SK-N-MC (cell line): Measurements from ENCODE around the gene CYP17A1.
A peak's percentile ranks its signal among the peaks of the same experiment; 100 is the strongest.
"Not testable (repeated sequence)": the region's sequence is repeated elsewhere in the genome, so short reads cannot be mapped to it uniquely, and the experiment has no call there.

Experiments used
- DNase-seq: peaks from one replicate; pipeline ENCODE4 v3.0.0-alpha.2; 2011; ENCODE audit warnings: low read depth, low spot score
- H3K27ac ChIP-seq: fragments of 200-600 bp; sonication (generic); 2 replicates; pipeline ENCODE4 v1.5.1; 2016; ENCODE audit warnings: mixed run types
- H3K36me3 ChIP-seq: fragments of 200-600 bp; sonication (generic); 2 replicates; pipeline ENCODE4 v1.6.1; 2017; ENCODE audit warnings: antibody characterized with exemption, low read length, mixed read lengths; ENCODE audit not compliant: insufficient read depth
- H3K4me3 ChIP-seq: fragments of 200-600 bp; sonication (generic); 2 replicates; pipeline ENCODE4 v1.5.1; 2016
- H3K9ac ChIP-seq: fragments of 200-600 bp; sonication (generic); 2 replicates; pipeline ENCODE4 v1.8.0; 2017; ENCODE audit warnings: mixed run types, mixed read lengths; ENCODE audit not compliant: insufficient read length
- H3K9me3 ChIP-seq: fragments of 200-600 bp; sonication (generic); 2 replicates; pipeline ENCODE4 v1.6.1; 2017; ENCODE audit warnings: low read depth, mild to moderate bottlenecking, antibody characterized with exemption, low read length, moderate library complexity, mixed read lengths
- EZH2 ChIP-seq: fragments of 200-600 bp; sonication (generic); IDR thresholded peaks from one replicate; pipeline ENCODE4 v1.6.1; 2017; ENCODE audit warnings: antibody characterized with exemption
- FOXP2 ChIP-seq: optimal IDR thresholded peaks from 2 replicates; pipeline ENCODE3; 2011; ENCODE audit warnings: mild to moderate bottlenecking, moderate library complexity; ENCODE audit not compliant: insufficient read depth; ENCODE audit errors: extremely low read length, control extremely low read depth
- POLR2AphosphoS5 ChIP-seq: IDR thresholded peaks from 2 replicates; pipeline ENCODE4 v1.6.1; 2012; ENCODE audit warnings: mild to moderate bottlenecking, low read depth, low read length, borderline replicate concordance

CYP17A1 gene

DNA sequence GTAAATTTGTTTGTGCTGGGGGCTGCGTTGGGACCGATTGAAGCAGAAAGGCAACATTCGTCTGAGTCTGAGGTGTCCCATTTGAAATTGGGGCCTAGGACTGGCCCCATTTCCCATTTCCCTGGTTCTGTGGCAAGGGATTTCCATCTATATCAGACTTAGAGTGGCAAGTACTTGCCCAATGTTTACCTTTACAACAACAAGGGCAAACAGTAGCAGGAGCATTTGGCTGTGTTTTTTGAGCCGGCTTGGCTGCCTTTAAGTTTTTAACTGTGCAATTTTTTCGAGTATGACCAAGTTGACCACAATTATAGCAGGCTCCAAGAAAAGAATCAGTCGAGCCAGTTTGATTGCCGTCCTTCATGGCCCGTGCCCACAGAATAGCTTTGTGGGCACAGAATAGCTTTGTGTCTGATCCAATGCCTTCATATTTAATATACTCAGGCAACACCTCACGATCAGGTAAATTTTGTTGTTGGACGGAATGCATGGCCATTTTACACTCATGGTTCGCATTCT, 4.7 kb upstream of the CYP17A1 start:
- H3K9me3 ChIP-seq, result no peaks in the 10 kb centered on the region
- no peak overlapping the region for H3K4me3 ChIP-seq
- no peak for TF ChIP-seq EZH2
- TF ChIP-seq POLR2AphosphoS5, result no peak
- no peak for TF ChIP-seq FOXP2
- H3K9ac ChIP-seq, result no peak overlapping the region
- no peaks in the 10 kb centered on the region for H3K36me3 ChIP-seq
- no peak for DNase-seq
- H3K27ac ChIP-seq, result no peak overlapping the region

GRCh38 chr10:102838276-102838927, 1.2 kb upstream of the CYP17A1 start:
- H3K4me3 ChIP-seq, H3K36me3 ChIP-seq, H3K9me3 ChIP-seq, DNase-seq, H3K9ac ChIP-seq, H3K27ac ChIP-seq: not testable (repeated sequence)

GRCh38 chr10:102835007-102835482, 2.2 kb downstream of the CYP17A1 start:
- Histone ChIP-seq H3K9ac (no peak overlapping the region), H3K36me3 (no peaks in the 10 kb centered on the region), H3K27ac (no peak overlapping the region), H3K9me3 (no peaks in the 10 kb centered on the region), H3K4me3 (no peak overlapping the region)
- TF ChIP-seq POLR2AphosphoS5, result no peak
- TF ChIP-seq FOXP2, result no peak
- TF ChIP-seq EZH2, result no peak
- DNase-seq, result peak; percentile 10

DNA sequence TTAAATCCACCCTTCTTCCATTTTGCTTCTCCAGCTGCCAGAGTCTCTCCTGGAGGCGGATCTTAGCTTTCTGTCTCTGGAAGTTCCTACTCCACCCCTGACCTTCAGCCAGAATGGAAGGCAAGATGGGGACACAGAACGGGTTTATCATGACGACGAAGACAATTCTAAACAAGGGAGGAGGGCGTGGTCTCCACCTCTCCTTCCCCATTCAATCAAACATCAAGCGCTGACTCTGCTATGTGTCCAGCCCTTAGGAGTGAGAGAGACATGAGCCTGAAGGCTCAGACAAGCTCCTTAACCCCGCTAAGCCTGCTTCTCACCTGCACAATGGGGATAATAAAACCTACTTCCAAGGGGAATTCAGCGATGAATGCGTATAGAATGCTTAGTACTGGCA, 3.1 kb downstream of the CYP17A1 start:
- DNase-seq, result no peak
- Histone ChIP-seq H3K36me3 (no peaks in the 10 kb centered on the region), H3K4me3 (no peak overlapping the region), H3K9me3 (no peaks in the 10 kb centered on the region), H3K9ac (no peak overlapping the region), H3K27ac (no peak overlapping the region)
- TF ChIP-seq FOXP2 (no peak), POLR2AphosphoS5 (no peak), EZH2 (no peak)

DNA sequence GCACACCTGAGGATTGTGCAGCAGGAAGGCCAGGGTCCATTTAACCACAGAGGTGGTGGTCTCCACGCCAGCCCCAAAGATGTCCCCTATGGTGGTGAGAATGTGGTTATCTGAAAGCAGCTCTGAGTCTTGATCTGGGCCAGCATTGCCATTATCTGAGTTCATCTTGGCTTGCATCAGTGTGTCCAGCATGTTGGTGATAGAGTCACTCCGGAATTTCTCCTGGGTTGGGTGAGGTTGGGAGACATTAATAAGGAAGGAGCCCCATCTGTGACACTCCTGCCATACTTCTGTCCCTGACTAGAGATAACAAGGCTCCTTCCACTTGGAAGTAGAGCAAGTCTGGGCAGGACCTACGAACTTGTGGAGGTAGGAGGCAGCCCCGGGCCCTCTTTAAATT, 4.2 kb downstream of the CYP17A1 start:
- H3K36me3 ChIP-seq, result no peaks in the 10 kb centered on the region
- no peak for DNase-seq
- TF ChIP-seq FOXP2 (no peak), EZH2 (no peak), POLR2AphosphoS5 (no peak)
- H3K9ac ChIP-seq, result no peak overlapping the region
- H3K4me3 ChIP-seq, result no peak overlapping the region
- no peaks in the 10 kb centered on the region for H3K9me3 ChIP-seq
- H3K27ac ChIP-seq, result no peak overlapping the region

DNA sequence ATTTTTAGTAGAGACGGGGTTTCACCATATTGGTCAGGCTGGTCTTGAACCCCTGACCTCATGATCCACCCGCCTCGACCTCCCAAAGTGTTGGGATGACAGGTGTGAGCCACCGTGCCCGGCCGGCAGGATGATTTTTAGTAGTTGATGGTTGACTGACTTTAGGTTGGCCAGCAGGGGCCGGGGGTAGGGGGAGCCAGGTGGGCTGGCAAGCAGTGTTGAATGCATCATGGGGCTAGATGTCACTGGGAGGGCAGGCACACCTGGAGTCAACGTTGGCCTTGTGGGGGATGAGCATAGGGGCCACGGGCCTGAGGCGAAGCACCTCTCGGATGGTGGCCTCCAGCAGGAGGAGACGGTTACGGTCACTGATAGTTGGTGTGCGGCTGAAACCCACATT, 5.0 kb downstream of the CYP17A1 start:
- no peak overlapping the region for H3K27ac ChIP-seq
- H3K9ac ChIP-seq, result no peak overlapping the region
- no peaks in the 10 kb centered on the region for H3K9me3 ChIP-seq
- no peaks in the 10 kb centered on the region for H3K36me3 ChIP-seq
- TF ChIP-seq POLR2AphosphoS5, result no peak
- no peak for TF ChIP-seq FOXP2
- no peak for TF ChIP-seq EZH2
- H3K4me3 ChIP-seq, result no peak overlapping the region
- DNase-seq, result no peak

GRCh38 chr10:102831322-102832071, 5.7 kb downstream of the CYP17A1 start:
- no peaks in the 10 kb centered on the region for H3K36me3 ChIP-seq
- H3K27ac ChIP-seq, result no peak overlapping the region
- TF ChIP-seq FOXP2 (no peak), POLR2AphosphoS5 (no peak), EZH2 (no peak)
- H3K9ac ChIP-seq, result no peak overlapping the region
- no peak overlapping the region for H3K4me3 ChIP-seq
- H3K9me3 ChIP-seq, result no peaks in the 10 kb centered on the region
- no peak for DNase-seq

DNA sequence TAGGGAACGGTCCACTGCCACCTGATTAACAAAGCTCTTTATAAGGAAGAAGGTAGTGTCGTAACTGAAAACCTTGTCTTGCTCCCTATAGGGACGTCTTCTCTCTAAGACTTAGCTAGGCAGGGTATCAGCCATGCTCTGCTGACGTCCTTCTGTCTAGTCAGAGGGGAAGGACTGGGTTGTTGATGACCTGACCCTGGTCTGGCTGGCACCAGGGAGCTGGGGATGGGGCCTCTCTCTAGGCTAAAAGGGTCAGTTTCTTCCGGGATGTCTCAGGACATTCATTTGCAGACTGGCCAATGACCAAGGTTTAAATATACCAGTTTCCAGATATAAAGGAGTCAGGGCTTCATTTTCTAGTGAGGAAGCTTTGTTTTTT, 9.6 kb downstream of the CYP17A1 start:
- DNase-seq, result no peak

More for the DNA sequence above, 9.6 kb downstream of the CYP17A1 start:
- no peaks in the 10 kb centered on the region for H3K9me3 ChIP-seq
- no peak for TF ChIP-seq EZH2
- no peak overlapping the region for H3K27ac ChIP-seq
- H3K9ac ChIP-seq, result no peak overlapping the region
- no peaks in the 10 kb centered on the region for H3K36me3 ChIP-seq
- H3K4me3 ChIP-seq, result no peak overlapping the region
